Effector CD4-positive, alpha-beta T cell (primary cell): Measurements from ENCODE around the gene TRRAP.
A peak's percentile ranks its signal among the peaks of the same experiment; 100 is the strongest.
"Not testable (repeated sequence)": the region's sequence is repeated elsewhere in the genome, so short reads cannot be mapped to it uniquely, and the experiment has no call there.

Experiments
- DNase-seq: peaks from one replicate; pipeline ENCODE4 v3.0.0-alpha.2; 2020
- total RNA-seq: gene quantifications from one replicate; lab custom pipeline; 2026; lab: John Stamatoyannopoulos, UW

The TRRAP gene
- 263 reads per million, percentile 94 among the genes with 10 or more reads in this experiment for total RNA-seq

DNA sequence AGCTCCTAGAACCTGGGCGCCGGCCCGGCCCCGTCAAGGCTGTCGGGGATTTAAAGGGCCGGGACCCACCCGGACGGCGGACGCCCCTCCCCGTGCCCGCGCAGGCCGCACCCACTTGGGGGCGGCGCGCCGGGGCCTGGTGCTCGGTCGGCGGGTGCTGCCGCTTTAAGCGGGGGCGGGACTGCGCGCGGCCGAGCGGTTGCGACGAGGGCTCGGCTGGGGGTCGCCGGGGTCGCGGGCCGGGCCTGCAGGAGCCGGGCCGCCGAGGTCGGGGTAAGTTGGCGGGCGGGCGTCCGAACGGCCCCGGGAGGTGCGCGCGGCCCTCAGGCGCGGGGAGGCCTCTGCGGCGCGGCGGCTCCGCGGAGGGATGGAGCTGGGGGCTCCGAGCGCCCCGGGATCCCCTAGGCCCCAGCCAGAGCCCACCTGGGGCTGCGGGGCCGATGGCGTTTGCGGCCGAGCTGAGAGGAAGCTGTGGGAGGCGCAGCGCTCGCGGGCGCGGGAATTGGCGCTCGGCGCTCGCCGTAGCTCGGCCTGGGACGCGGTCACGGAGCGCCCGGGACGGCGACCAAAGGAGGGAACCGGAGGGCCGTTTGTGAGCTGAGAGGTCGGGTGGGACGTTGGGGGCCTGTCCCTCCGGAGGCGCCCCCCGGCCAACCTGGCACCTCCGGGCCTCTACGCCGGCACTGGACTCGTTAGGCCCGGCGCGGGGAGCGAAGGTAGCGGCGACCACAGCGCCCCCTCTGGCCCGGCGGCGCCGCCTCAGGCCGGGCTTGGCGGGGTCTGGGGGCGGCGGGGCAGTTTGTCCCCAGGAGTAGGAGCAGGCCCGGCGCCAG lies at the start of gene TRRAP:
Gene TRRAP, plus strand, starts transcription at position 168 of the 833 bp plus-strand sequence. CDS start 2,619 bp downstream, outside the sequence.
- DNase-seq = peak; percentile 61

DNA sequence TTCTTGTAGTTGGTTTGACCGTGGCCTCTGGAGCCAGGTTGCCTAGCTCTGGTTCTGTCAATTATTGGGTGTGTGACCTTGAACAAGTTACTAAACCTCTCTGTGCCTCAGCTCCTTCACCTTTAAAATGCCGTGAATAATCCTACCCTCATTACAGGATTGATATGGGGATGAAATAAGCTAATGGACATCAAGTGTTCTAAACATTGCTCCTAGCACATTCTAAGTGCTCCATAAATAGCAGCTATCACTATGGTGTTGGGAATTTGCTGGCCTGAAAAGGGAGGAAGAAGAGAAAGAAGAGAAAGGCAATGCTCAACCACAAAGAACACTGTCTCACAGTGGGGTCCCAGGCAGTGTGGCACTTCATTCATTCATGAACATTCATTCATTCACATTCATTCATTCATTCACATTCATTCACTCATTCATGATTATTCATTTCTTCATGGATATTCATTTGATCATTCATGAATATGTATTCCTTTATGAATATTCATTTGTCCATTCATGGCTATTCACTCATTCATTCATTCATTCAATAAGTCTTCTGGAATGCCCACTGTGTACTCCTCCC lies 47.3 kb upstream of the TRRAP start:
- DNase-seq = no peak

DNA sequence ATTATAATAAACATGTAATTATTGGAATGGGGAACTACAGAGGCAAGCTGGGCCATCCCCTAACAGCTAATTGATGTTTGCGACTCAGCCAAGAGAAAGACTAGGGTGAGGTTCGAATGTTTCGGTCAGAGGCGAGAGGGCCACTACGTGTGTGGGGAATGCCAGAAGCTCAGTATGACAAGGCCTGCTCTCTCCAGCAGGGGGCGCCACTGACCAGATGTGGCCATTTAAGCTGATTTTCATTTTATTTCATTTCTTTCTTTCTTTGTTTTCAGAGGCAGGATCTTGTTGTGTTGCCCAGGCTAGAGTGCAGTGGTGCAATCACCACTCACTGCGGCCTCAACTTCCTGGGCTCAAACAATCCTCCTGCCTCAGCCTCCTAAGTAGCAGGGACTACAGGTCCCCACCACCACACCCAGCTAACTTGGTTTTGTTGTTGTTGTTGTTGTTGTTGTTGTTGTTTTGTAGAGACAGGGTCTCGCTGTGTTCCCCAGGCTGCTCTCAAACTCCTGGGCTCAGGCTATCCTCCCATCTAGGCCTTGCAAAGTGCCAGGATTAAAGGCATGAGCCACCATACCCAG lies 46.6 kb upstream of the TRRAP start:
- peak; percentile 12 for DNase-seq

DNA sequence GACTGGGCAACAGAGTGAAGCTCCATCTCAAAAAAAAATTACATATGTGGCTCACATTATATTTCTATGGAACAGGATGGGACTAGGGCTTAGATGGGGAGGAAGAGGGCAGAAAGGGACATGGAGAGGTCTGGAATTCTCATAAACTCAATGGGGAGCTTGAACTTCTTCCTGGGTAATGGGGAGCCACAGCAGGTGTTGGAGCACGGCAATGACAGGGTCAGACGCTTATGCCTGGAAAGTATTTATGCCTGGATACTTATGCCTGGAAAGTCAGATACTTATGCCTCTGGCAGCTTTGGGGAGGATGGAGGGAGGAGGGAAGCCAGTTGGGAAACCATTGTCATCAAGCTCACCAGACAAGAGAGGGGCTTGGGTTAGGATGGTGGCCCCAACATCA lies 45.3 kb upstream of the TRRAP start:
- DNase-seq = no peak

DNA sequence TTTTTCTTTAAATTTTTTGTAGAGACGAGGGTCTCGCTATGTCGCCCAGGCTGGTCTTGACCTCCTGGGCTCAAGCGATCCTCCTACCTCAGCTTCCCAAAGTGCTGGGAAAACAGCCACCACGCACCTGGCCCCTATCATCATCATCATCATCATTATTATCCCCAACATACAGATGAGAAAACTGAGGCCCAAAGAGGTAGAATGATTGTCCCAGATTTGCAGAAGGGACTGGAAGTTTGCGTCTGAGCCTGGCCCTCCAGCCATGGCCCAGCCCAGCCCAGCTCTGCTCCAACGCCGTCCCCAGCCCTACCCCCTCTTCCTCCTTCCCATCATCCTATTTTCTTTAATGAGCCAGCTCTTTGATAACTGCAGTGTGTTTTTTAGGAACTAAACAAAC lies 43.4 kb upstream of the TRRAP start:
- DNase-seq = no peak

DNA sequence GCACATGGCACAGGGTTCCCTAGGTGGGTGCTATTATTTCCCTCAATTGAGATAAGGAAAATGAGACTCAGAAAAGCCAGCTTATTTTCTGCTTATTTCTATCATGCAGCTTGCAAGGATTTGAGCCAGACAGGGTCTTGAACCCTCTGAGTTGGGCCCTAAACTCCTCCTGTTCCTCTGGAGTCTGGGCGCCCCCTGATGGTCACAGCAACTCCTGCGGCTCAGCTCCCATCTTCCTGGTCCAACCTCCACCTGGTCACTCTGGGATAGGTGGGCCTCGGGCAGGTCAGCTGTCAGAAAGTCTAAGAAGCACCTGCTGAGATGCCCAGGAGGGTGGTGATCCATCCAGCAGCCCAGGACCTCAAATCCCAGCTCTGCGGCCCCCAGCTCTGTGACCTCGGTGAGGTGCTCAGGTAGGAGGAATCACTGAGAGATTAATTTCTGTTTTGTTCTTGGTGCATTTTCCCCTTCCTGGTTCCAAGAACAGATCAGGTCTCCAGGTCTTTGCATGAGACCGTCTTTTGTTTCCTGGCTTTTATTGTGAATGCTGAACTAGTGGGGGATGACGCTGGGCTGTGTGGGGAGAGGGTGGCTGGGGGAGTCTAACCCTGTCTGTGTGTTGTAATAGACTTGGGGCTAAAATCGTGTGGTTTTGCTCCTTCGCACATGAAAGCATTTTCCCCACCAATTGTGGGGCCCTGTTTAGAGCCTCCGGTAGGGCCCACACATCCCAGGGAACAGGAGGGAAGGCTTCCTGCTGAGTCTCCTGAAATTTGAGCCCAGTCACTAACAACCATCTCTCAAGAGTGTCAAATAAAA lies 41.3 kb upstream of the TRRAP start:
- no peak for DNase-seq

DNA sequence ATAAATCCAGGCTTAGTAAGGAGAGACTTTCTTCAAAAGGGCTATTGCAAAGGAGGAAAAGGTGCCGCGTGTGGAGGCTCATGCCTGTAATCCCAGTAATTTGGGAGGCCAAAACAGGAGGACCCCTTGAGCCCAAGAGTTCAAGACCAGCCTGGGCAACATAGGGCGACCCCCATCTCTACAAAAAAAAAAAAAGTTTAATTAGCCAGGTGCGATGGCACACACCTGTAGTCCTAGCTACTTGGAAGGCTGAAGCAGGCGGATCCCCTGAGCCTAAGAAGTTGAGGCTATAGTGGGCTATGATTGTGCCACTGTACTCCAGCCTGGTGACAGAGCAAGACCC lies 40.7 kb upstream of the TRRAP start:
- DNase-seq = no peak

DNA sequence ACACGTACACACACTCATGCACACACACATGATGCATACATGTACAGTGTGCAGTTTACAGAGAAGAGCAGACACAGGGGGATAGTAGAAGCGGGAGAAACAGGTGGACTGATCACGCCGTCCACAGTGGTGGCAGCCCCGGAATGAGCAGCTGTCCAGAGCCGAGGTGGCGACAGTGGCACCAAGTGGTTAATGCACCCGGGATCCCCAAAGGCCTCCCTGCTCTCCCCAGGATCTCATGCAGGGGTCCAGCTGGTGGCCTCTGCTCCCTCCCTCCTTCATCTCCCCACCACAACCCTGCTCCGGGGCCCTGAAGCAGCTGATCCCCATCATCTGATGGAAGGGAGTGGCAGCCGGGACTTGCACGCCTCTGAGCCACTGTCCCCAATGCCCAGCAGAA lies 38.2 kb upstream of the TRRAP start:
- DNase-seq = no peak

DNA sequence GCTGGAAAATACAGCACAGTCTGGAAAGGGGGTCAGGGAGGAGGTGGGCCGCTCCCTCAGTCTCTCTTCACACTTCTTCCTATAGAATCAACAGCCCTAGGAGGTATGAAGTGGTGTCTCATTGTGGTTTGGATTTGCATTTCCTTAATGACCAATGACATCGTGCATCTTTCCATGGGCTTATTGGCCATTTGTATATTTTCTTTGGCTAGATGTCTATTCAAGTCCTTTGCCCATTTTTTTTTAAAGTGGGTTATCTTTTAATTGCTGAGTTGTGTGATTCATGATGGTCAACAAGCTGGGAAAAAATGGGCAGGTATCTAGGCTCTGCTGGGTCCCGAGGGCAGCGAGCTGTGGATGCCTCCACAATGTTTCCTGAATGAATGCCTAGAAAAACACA lies 37.6 kb upstream of the TRRAP start:
- DNase-seq = no peak

DNA sequence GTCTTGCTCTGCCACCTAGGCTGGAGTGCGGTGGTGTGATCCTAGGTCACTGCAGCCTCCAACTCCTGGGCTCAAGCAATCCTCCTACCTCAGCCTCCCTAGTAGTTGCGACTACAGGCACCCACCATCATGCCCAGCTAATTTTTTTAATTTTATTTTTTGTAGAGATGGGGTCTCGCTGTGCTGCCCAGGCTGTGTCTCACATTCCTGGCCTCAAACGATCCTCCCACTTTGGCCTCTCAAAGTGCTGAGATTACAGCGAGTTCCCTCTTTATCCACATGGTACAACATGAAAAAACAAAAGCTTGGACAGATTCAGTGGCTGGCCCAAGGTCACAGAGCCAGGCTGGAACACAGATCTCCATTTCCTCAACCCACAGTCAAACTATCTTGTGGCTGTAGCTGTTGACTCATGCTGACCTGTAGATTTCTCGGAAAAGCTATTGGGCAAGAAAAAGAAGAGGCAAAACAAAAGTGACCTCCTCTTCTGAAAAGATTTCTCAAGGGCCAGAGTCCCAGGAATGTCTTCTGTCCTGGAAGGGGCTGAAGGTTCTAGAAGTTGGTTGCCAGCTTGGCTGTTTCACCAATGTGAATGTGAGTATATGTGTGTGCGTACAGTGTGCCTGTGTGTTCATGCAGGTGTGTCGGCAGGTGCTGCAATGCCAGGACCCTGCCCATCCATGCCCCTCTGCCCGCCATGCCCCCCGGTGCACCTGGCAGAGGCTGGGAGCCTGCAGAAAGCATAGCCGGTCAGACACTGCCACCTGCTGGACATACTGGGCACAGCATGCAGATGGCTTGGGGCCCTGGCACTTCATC lies 36.9 kb upstream of the TRRAP start:
- peak; percentile 61 for DNase-seq

DNA sequence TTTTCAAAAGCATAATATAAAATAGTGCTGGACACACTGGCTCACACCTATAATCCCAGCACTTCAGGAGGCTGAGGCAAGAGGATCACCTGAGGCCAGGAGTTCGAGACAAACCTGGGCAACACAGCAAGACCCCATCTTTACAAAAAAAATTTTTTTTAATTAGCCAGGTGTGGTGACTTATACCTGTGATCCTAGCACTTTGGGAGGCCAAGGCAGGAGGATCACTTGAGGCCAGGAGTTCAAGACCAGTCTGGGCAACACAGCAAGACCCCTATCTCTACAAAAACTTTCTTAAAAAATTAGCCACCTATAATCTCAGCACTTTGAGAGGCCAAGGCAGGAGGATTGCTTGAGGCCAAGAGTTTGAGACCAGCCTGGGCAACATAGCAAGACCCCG lies 35.8 kb upstream of the TRRAP start:
- not testable (repeated sequence) for DNase-seq

DNA sequence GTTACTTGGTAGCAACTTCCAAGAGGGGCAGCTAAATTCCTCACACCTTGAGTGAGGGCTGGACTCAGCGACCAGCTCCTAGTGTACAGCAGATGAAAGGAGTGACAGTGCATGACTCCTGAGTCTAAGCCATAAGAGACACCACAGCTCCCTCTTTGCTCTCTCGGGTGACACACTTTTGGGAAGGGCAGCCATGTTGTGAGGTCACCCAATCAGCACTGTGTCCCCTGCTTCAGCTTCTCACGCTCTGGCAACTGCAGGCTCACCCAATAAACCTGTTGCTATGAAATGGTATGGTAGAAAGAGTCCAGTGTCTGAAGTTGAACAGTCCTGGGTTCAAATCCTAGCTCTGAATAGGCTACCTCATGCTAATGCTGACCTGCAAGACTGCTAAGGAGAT lies 29.4 kb upstream of the TRRAP start:
- DNase-seq = no peak

DNA sequence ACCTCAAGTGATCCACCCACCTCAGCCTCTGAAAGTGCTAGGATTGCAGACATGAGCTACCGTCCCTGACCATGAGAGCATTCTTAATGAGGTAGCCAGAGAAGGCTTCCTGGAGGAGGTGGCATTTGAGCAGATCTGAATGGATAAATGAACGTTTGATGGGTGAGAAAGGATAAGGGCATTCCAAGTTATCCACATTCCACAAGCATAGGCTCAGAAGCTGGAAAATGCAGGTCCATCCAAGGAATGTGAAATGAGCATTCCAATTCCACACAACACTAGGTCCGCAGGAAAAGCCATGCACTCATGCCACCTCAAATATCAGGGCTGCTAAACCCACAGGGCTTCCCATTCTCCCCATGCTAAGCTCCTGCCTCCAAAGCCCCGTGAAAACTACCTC lies 25.5 kb upstream of the TRRAP start:
- DNase-seq = no peak

DNA sequence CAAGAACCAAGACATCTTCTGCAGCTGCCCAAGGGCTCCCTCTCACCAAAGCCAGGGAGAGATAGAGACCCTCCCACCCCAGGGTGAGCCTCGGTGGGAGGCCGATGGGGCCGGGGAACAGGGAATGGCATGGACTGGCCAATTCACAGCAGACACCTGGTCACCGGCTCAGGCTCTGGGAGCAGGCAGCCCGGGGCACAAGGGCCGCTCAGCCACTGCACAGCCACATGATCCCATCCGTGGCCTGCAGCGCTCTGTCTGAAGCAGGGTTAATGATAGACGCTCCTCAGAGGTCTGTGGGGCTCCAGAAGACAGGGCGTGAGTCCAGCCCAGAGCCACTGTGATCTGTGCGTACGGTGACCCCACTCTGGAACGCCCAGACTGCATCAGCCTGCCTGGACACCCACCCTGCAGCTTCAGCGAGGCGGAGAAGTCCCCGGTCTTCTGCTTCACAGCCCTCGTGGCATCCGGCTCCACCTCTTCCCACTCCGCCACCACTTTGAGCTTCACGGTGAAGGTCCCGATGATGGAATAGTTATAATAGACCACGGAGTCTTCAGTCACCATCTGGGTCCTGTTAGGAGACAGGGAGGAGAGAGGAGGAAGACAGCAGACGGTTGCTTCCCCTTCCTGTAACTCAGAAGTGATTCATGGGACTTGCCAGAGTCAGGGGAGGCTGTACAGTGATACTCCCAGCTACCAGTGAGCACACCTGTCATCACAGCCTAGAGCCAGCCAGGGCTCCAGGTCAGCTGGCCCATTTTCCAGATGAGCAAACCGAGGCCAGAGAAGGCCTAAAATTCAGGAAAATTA lies 22.5 kb upstream of the TRRAP start:
- DNase-seq = no peak

DNA sequence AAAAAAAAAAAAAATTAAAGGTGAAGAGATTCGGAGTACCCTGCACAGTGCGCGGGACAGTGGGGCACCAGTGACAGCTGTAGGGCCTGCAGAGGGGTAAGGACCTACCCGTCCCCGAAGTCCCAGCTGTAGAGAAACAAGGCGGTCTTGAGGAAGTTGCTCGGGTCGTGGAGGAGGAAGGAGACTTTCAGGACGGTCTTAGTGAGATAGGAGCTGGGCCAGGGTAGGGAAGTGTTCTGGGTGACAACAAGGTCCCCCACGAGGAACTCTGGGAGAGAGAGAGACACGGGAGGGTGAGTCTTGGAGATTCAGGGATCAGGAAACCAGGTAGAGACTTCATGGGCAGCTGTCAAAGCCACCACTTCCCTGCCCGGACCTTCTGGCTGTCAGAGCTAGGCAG lies 18.3 kb upstream of the TRRAP start:
- no peak for DNase-seq

DNA sequence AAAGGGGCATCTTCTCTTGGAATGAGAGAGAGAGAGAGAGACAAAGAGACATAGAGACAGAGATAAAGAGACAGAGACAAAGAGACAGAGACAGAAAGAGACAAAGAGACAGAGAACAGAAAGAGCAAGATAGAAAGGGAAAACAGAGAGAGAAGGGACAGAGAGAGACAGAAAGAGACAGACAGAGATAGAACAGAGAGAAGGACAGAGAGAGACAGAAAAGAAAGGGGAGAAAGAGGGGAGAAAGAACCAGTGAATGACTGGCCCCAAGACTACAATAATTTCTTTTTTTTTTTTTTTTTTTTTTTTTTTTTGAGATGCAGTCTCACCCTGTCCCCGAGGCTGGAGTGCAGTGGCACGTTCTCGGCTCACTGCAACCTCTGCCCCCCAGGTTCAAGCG lies 16.1 kb upstream of the TRRAP start:
- DNase-seq = no peak

DNA sequence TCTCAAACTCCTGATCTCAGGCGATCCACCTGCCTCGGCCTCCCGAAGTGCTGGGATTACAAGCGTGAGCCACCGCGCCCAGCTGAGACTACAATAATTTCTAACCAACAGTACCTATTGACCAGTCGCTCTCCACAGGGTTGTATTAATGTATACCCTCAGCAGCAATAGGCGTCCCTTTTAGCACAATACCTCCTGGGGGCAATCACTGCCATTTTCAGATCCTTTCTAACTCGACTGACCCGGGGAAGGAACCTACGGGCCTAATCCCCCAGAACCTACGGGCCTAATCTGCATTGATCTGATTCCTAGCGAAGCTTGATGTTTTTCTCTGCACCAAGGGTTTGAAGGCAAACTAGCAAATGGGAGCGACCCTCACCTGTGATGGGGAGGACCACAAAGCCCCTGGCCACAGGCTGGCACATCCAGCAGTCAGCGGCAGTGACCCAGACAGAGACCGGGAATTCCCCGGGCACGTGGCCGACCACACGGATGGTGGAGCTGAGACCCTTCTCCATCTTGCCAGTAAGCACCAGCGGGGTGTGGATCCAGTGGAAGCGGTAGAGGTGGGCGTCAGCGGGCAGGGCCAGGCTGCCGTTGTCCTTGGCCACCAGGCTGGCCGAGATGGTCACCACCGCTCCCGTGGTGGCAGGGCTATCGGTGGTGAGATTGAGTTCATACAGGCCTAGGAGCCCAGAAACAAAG lies 15.5 kb upstream of the TRRAP start:
- no peak for DNase-seq

DNA sequence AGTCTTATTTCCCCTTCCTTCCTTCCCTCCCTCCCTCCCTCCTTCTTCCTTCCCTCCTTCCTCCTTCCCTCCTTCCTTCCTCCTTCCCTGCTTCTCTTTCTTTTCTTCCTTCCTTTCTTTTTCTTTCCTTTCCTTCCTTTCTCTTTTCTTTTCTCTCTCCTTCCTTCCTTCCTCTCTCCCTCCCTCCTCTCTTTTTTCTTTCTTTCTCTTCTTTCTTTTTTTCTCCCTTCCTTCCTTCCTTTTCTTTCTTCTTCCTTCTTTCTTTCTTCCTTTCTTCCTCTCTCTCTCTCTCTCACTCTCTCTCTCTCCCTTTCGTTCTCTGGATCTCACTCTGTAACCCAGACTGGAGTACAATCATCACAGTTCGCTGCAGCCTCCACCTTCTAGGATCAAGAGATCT lies 14.7 kb upstream of the TRRAP start:
- no peak for DNase-seq

DNA sequence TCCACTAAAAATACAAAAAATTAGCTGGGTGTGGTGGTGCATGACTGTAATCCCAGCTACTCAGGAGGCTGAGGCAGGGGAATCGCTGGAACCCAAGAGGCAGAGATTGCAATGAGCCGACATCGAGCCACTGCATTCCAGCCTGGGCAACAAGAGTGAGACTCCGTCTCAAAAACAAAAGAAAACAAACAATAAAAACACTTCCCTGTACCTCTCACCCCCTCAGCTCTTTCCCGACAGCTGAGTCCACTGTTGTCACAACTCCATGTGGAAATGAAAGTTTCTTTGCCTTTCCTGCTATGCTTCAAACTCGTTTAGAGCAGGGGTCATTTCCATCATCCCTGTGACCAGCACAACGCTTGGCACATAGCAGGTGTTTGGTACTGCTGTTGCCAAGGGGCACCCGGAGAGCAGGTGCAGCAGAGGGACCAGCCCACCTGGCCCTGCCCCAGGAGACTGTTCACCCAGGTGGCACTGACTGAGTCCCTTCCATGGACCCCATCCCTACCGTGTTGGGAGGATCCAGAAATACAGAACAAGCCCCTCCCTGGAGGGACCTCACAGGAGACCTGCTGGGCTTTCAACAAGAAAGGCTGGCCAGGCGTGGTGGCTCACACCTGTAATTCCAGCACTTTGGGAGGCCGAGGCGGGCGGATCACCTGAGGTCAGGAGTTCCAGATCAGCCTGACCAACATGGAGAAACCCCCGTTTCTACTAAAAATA lies 13.4 kb upstream of the TRRAP start:
- no peak for DNase-seq

DNA sequence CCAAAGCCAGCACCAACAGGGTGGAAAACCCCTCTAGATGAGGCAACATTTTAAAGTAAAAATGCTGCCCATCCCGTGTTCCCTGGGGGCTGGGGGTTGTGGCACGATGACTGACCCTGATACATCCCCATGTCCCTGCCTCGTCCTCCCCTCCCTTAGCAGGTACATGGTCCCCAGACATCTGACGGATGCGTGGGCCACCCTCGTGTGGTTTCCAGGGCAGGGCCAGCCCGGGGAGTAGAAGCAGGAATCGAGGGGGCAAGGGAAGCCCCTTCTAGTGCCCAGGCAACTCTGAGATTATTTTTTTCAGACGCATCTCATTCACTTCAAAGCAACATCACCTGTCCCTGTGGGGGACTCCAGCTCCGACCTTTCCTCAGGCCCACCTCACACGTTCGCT lies 12.0 kb upstream of the TRRAP start:
- no peak for DNase-seq
